GM21423 (cell line): Measurements from ENCODE around the gene DRC7.
"Not testable (repeated sequence)": the region's sequence is repeated elsewhere in the genome, so short reads cannot be mapped to it uniquely, and the experiment has no call there.

ENCODE experiments used
- ATAC-seq: cut with Tn5 transposase; IDR thresholded peaks from one replicate; pipeline ENCODE4 v1.9.1; 2021; ENCODE audit warnings: mild to moderate bottlenecking, moderate library complexity; ENCODE audit not compliant: unreplicated experiment

DRC7 gene

DNA sequence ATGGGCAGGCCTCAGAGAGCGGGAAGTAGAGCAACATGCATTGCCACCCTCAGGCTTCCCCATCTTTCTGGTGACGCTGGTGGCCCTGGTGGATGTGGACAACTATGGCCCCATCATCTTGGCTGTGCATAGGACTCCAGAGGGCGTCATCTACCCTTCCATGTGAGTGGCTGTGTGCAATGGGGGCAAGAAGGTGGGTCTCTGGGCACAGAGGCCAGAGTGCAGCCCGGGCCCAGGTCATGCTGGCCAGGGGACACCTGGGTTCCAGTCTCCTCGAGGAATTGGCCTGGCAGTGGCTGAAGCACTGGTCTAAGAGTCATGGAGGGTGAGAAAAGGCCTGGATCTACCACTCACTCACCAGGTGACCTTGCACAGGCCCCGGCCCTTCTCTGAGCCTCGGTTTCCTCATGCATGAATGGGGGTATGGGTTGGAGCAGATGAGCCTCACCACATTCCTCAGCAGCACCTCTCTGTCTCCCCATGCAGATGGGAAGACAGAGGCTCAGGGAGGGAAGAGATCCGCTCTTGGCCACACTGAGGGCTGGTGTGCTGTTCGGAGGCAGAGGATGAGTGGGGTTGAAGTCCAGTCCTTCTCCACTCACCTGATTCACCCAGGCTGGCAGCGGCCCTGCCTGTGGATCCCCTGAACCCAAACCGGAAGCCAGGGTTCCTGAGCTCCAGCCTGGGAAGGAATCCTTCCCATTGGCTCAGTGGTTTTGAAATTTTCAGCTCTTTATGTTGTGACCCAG is 33.7 kb upstream of the DRC7 start:
- ATAC-seq = no peak

DNA sequence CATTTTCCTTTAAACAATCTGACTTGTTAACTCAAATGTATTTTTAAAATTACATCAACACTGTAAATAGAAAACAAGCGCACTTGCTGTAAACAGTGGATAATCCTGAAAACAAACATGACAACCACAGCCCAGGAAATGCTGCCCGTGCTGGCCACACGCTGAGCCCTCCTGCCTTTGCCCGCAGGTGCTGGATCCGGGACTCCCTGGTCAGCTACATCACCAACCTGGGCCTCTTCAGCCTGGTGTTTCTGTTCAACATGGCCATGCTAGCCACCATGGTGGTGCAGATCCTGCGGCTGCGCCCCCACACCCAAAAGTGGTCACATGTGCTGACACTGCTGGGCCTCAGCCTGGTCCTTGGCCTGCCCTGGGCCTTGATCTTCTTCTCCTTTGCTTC is 33.1 kb upstream of the DRC7 start:
- ATAC-seq = no peak

DNA sequence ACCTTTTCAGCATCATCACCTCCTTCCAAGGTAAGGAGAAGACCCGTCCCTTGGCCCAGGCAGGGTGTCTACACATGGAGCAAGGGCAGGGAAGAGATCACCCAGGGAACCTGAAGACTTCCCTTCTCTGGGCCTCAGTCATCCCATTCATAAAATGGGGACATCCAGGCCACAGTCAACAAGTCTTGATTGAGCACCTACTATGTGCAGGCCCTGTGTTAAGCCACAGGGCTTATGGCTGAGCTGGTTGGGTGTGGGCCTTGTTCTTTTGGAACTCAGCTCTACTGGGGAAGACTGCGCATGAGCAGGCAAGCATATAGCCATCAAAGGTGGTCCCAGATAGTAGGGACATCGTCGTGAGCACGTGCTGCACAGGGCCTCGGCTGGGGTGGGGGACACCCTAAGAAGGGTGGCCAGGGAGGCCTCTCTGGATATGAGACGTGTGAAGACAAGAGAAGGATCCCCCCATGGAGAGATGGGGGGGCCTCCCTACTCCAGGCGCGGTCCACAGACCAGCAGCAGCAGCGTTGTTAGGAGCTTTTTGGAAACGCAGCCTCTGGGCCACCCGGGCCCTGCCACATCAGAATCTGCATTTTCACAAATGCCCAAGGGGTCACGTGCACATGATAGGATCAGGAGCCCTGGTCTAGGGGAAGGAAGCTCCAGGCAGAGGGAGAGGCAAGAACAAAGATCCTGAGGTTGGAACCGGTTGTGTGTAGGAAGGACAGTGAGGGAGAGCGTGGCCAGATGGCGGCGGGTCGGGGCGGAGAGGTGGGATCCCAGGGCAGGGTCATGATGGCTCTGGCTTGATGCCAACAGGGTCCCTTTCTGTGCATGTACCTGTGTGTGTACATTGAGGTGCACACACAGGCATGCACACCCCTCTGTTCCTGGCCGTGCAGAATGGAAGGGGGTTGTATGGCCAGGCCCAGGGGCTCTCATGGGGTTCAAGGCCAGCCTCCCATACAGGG is 32.4 kb upstream of the DRC7 start:
- ATAC-seq = no peak

DNA sequence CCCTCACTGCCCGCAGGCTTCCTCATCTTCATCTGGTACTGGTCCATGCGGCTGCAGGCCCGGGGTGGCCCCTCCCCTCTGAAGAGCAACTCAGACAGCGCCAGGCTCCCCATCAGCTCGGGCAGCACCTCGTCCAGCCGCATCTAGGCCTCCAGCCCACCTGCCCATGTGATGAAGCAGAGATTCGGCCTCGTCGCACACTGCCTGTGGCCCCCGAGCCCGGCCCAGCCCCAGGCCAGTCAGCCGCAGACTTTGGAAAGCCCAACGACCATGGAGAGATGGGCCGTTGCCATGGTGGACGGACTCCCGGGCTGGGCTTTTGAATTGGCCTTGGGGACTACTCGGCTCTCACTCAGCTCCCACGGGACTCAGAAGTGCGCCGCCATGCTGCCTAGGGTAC is 31.2 kb upstream of the DRC7 start:
- ATAC-seq = no peak

DNA sequence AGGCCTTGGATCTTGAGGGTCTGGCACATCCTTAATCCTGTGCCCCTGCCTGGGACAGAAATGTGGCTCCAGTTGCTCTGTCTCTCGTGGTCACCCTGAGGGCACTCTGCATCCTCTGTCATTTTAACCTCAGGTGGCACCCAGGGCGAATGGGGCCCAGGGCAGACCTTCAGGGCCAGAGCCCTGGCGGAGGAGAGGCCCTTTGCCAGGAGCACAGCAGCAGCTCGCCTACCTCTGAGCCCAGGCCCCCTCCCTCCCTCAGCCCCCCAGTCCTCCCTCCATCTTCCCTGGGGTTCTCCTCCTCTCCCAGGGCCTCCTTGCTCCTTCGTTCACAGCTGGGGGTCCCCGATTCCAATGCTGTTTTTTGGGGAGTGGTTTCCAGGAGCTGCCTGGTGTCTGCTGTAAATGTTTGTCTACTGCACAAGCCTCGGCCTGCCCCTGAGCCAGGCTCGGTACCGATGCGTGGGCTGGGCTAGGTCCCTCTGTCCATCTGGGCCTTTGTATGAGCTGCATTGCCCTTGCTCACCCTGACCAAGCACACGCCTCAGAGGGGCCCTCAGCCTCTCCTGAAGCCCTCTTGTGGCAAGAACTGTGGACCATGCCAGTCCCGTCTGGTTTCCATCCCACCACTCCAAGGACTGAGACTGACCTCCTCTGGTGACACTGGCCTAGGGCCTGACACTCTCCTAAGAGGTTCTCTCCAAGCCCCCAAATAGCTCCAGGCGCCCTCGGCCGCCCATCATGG is 30.5 kb upstream of the DRC7 start:
- ATAC-seq = no peak

DNA sequence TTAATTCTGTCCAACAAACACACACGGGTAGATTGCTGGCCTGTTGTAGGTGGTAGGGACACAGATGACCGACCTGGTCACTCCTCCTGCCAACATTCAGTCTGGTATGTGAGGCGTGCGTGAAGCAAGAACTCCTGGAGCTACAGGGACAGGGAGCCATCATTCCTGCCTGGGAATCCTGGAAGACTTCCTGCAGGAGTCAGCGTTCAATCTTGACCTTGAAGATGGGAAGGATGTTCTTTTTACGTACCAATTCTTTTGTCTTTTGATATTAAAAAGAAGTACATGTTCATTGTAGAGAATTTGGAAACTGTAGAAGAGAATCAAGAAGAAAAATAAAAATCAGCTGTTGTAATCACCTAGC is 30.0 kb upstream of the DRC7 start:
- no peak for ATAC-seq

DNA sequence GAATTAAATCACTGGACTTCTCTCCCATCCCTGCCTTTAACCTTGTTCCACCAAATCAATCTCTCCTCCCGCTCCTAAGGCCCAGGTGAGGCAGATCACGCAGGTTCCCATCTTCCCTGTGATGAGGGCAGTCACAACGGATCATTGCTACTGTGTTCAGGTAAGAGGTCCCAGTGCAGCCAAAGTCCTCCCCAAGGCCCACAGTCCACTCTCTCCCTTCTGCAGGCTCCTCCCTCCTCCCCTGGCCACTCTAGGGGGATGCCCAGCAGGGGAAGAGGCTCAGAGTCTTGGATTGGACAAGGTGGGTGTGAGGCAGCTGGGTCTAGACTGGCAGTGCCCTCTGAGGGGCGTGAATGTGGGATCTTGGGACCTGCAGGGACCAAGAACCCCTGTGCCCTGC is 29.1 kb upstream of the DRC7 start:
- ATAC-seq = no peak

DNA sequence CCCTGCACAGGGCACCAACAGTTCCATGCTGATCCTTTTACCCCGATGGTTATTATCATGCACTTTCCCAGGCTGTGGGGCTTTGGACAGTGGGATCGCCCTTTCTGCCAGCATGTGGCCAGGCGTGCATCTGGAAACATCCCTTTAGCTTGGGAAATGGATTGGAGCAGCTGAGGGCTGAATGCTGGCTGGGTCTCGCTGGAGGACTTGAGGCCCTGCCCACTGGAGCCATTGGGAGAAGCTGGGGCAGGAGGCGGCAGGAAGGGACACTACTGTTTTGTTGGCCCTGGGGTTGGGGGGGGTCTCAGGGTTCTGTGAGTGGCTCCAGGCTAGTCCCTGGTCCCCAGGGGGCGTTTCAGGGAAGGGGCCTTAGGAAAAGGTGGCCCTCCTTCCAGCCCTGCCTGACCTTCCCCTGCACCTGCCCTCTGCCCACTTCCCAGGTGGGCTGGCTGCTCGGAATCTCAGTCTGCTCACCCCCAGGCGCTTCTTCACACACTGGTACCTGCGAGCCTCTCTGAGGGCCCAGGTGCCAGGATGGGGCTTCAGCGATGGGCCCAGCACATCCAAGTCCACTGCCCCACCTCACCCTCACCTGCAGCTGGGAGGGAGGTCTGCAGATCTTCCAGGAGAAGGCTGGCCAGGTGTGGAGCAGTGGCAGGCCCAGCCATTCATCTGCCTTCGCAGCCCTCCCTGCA is 28.1 kb upstream of the DRC7 start:
- no peak for ATAC-seq

DNA sequence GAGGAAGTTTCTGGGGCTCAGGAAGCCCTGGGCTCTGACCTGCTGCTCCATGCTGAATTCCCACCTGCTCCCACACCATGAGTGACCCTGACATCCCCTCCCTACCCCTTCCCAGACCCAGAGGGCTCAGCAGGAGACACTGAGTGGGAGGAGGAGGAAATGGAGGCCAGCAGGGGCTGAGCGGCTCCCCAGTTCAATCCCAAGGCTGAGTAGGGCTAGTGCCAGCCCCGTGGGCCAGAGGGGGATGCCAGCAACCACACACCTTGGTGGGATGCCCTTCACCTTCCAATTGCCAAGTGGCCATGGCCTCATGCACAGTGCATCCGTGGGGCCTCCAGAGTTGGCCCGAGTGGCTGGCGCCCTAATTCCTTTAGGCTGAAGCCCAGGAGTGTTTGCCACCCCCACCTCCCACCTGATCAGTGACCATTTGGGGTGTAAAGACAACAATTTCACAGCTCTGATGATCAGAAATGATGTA is 27.5 kb upstream of the DRC7 start:
- no peak for ATAC-seq

DNA sequence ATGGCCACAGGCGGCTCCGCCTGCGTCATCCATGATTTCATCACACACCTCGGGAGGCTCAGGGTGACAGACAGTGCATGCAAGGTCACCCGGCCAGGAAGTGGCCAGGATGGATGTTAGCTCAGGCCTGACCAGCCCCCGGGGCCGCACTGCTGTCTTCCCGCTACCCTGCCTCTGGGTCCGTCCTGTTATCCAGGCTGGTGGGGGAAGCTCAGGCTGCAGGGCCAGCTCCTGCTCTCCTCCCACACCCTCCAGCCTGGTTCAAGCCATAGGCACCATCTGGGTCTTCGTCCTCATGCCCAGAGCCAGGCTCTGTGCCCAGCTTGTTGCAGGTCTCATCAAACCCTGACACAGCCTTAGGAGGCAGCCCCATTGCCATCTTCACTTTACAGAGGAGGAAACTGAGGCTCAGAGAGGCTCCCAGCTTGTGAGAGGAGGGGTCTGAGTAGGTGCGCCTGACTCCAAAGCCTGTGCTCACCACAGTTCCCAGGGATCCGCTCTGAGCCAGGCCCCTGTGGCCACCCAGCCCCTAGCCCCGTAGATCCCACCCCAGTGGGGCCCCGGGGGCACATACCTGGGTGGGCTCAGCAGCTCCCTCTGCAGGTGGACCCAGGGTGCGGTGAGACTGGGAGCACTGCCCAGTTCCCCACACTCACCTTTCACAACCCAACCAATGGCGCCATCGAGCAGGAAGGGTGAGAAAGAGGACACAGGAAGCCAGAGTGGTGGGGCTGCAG is 26.9 kb upstream of the DRC7 start:
- ATAC-seq = no peak

DNA sequence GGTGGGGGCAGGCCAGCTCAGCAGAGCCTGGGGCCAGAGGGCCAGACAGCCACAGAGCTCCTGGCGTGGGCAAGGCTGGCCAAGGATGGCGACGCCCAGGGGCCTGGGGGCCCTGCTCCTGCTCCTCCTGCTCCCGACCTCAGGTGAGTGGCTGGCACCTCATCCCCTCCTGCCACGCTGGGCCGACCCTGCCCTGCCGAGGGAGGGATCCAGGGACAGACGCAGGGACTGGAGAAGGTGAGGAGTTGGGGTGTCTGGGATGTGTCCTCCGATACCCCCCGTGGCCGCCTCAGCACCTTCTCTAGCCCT is 26.4 kb upstream of the DRC7 start, which contains the start of gene ADGRG3:
Gene ADGRG3, plus strand, starts transcription at position 44 of the 309 bp plus-strand sequence. Its CDS starts 42 bp downstream, at position 86.
- ATAC-seq = no peak

DNA sequence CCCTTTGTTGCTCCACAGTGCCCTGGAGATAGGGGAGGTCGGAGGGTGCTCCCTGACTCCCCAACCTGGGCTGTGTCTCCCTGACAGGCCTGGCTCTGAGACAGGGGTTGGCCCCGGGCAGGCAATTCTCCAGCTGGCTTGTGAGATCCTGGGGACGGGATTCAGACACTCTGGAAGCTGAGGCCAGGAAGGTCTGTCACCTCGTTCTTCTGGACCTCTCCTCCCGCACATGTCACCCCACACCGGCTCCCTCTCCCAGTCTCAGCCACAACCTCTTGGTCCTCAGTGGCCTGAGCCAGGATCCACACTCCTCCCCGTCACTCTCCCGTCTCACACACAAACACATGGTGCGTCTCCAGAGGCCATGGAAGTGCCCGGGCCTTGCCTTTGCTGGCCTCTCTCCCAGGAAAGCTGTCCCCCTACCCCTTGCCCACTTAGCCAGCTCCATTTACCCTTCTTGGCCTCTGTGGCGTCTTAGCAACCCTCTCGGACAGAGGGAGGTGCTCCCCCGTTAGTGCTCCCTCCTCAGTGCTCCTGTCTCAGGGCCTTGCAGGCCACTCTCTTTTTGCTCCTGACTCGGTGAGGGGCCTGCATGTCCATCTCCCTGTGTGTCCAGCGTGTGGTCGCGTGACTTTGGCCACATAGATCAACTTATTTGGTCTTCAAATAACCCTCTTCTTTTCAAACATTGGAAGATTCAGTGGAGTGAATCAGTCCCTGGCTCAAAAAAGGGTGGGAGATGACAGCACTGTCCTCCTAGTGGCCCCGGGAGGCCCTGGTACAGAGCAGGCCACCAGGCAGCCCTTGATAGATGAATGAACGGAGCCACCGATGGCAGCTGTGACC is 25.8 kb upstream of the DRC7 start:
- ATAC-seq = no peak

DNA sequence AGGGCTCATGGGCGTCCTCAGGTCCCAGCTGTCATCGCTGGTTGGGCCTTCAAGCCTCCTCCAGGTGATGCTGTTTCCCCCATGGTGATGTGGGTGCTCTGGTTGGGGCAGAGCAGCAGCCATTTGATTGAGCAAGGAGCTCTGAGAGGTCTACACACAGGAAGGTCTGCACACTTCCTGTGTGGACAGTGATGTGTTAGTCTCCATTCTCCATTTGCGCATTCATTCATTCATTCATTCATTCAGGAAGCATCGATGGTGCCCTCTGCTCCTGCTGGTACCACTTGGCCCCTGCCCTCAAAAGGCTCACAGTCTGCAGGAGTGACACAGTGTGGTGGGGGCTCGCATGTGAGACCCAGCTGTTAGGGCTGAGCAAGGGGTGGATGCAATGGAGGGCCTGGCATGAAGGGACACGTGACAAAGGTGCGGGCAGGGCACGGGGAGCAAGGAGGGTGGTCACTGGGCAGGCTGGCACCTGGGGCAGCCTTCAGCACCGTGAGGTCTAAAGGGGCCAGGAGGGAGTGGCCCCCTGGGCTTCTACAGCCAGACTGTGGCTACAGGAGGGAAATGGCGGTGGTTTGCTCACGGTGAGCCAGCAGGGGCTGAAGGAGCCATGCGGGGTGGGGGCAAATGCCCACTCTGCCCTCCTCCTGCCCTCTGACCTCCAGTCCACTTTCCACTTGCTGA is 25.0 kb upstream of the DRC7 start:
- no peak for ATAC-seq

DNA sequence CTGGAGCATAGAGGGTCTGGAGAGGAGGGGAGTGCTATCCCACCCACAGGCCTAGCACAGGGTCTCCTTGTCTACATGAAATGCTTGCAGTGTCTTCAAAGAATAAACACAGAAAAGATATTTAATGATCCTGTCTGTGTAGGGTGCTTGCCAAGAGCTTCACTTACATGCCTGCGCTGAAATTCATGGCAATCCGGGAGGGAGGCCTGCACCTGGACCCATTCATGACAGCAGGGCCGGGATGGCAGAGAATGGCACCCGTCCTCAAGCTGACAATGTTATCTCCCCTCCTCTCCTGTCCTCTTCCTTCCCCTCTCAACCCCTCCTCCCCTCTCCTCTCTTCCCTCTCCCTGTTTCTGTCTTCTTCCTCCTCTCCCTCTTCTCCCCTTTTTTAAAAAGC is 24.4 kb upstream of the DRC7 start:
- no peak for ATAC-seq

DNA sequence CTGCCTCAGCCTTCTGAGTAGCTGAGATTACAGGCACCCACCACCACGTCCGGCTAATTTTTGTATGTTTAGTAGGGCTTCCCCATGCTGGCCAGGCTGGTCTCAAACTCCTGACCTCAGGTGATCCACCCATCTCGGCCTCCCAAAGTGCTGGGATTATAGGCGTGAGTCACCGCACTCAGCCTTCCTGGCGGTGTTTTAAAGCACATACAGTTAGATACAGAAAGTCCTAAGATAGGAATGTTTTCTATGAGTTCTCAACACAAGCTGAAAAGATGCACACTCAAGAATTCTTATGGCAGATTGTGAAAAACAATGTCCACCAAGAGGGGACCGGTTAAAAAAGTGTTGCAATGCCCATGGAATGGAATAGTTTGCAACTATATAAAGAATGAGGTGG is 23.2 kb upstream of the DRC7 start:
- not testable (repeated sequence) for ATAC-seq

DNA sequence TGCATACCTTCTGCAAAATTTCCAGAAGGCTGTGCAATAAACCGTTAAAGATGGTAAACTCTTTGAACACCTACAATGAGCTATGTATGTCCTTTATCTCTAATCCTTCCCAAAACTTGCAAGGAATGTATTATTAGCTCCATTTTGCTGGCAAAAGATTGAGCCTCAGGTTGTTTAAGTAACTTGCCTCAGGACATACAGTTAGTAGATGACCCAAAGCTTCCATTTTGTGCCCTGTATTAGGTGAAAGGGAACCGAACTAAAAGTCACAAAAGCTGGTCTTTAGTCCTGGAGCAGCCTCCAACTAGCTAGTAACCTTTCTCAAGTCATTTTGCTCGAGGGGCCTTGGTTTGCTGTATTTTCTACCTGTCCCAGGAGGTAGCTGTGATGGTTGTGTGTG is 22.2 kb upstream of the DRC7 start:
- ATAC-seq = no peak

DNA sequence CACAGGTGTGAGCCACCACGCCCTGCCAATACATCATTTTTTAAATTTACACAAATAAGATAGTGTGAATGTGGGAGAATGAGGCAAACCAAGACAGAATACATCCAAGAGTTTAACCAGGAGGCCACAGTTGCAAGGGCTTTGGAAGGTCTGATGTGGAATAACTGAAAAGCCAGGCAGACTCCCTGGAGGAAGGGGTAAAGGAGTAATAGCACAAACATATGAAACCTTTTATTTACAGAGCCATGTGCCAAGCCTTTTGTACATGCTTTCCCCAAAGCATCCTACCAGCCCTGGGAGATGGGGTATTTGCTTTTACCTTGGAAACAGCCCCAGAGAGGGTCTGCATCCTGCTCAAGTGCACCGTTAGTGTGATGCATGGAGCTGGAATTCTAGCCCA is 21.8 kb upstream of the DRC7 start:
- no peak for ATAC-seq

DNA sequence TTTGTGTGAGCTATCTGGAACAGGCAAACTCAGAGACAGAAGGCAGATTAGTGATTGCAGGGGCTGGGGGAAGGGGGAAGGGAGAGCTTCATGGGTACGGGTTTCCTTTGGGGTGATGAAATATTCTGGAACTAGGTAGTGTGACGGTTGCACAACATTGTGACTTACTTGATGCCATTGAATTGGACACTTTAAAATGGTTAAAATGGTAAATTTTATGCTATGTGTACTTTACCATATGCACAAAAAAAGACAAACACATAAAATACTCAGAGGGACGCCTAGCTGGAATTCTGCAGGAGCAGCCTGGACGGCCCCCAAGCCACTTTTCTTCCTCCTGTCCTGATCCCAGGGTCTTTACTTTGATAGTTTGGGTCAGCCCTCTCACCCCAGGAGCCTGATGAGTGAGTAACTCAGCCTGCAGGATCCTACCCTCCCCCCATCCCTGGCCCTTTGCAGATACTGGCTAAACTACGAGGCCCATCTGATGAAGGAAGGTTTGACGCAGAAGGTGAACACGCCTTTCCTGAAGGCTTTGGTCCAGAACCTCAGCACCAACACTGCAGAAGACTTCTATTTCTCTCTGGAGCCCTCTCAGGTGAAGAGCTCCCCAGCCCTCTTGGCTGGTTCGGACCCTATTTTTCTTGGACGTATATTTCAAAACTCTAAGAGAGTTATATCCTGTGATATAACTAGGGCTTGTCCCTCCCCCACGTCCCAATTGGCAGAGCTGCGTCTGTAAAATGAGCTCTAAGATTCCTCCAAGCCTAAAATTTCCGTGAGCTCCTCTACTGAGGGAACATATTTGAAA is 18.7 kb upstream of the DRC7 start:
- ATAC-seq = no peak
